ENCODE measurements around the gene SPTBN1.

The SPTBN1 gene

GRCh38 chr2:54577944-54578647 lies 122.0 kb downstream of the SPTBN1 start:
- no peak for DNase-seq

GRCh38 chr2:54578648-54579045 lies 122.5 kb downstream of the SPTBN1 start:
- DNase-seq: no peak

- no peak for DNase-seq
Observed at GRCh38 chr2:54579061-54579681, 123.0 kb downstream of the SPTBN1 start.

GRCh38 chr2:54579682-54580620 lies 123.8 kb downstream of the SPTBN1 start:
- no peak for DNase-seq

- DNase-seq: peak; percentile 61
Observed at GRCh38 chr2:54581326-54582039, 125.4 kb downstream of the SPTBN1 start.

- no peak for DNase-seq
Observed at GRCh38 chr2:54582987-54583386, 126.9 kb downstream of the SPTBN1 start.

GRCh38 chr2:54584598-54584997 lies 128.5 kb downstream of the SPTBN1 start:
- DNase-seq: no peak

GRCh38 chr2:54585136-54585733 lies 129.1 kb downstream of the SPTBN1 start:
- no peak for DNase-seq

GRCh38 chr2:54586062-54586461 lies 129.9 kb downstream of the SPTBN1 start:
- DNase-seq: no peak

GRCh38 chr2:54586494-54586893 lies 130.4 kb downstream of the SPTBN1 start:
- no peak for DNase-seq

- no peak for DNase-seq
Observed at GRCh38 chr2:54587171-54588016, 131.3 kb downstream of the SPTBN1 start.

GRCh38 chr2:54588244-54588899 lies 132.2 kb downstream of the SPTBN1 start:
- no peak for DNase-seq

- DNase-seq: no peak
Observed at GRCh38 chr2:54589038-54589339, 132.9 kb downstream of the SPTBN1 start.

GRCh38 chr2:54589340-54590215 lies 133.5 kb downstream of the SPTBN1 start:
- peak; percentile 93 for DNase-seq

- DNase-seq: no peak
Observed at GRCh38 chr2:54590216-54591120, 134.3 kb downstream of the SPTBN1 start.

- DNase-seq: no peak
Observed at GRCh38 chr2:54591551-54591950, 135.4 kb downstream of the SPTBN1 start.

- DNase-seq: no peak
Observed at GRCh38 chr2:54593249-54593648, 137.1 kb downstream of the SPTBN1 start.

GRCh38 chr2:54594048-54594447 lies 137.9 kb downstream of the SPTBN1 start:
- no peak for DNase-seq

Data from hematopoietic multipotent progenitor cell treated with erythropoietin and hydrocortisone succinate and interleukin-3 and kit ligand, for 6 days (in vitro differentiated cells).